CD4-positive, alpha-beta T cell treated with Interleukin-15 for 1 hour (primary cell): ENCODE data around the gene YPEL5.
"Not testable (repeated sequence)": the region's sequence is repeated elsewhere in the genome, so short reads cannot be mapped to it uniquely, and the experiment has no call there.

Source experiments
- DNase-seq: peaks from one replicate; pipeline ENCODE4 v3.0.0-alpha.2; 2020

The YPEL5 gene

DNA sequence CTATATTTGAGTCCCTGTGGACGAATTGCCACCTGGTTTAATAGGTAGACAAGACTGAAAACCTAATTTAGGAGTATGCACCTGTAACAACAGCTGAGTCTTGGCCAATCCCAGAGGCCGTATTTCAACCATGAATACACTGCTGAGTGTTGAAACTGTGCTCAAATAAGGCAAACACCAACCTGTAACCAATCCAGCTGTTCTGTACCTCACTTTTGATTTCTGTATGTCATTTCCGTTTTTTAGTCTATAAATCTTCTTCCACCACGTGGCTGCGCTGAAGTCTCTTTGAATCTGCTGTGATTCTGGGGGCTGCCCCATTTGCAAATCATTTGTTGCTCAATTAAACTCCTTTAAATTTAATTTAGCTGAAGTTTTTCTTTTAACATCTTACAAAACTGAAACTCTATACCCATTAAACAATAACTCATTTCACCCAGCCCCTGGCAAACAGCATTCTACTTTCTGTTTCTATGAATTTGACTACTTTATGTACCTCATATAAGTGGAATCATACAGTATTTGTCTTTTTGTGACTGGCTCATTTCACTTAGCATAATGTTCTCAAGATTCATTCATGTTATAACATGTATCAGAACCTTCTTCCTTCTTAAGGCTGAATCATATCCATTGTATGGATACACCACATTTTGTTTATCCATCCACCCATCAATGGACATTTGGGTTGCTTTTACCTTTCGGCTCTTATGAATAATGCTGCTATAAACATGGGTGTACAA is 7.5 kb upstream of the YPEL5 start:
- peak; percentile 59 for DNase-seq

- no peak for DNase-seq
These were observed 5.7 kb upstream of the YPEL5 start for GRCh38 chr2:30141136-30141535.

DNA sequence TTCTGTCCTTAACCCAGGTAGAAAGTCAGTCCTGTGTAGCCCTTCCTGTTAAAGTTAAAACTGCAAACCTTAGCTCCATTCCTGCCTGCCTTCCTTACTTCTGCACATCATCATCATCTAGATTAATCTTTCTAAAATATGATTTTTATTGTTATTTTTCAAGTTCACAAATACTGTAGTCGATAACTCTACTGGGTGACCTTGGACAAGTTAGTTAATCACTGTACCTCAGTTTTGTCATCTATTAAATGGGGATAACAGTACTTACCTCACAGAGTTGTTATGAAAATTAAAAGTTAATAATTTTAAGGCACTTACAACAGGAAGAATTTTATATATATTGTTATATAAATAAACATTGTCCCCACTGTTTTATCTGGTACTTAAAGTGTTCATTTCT is 2.5 kb upstream of the YPEL5 start:
- no peak for DNase-seq

DNA sequence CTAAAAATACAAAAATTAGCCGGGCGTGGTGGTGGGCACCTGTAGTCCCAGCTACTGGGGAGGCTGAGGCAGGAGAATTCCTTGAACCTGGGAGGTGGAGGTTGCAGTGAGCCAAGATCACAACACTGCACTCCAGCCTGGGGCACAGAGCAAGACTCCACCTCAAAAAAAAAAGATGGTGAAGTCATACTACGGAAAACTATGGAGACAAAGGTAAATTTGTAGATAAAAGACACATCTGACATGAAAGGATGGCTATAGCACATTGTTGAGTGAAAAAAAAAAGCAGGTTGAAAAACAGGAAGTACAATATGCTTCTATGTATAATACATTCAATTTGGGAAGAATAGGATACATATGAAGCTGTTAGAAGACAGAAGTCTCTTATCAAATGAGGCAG is 1.9 kb upstream of the YPEL5 start:
- not testable (repeated sequence) for DNase-seq

DNA sequence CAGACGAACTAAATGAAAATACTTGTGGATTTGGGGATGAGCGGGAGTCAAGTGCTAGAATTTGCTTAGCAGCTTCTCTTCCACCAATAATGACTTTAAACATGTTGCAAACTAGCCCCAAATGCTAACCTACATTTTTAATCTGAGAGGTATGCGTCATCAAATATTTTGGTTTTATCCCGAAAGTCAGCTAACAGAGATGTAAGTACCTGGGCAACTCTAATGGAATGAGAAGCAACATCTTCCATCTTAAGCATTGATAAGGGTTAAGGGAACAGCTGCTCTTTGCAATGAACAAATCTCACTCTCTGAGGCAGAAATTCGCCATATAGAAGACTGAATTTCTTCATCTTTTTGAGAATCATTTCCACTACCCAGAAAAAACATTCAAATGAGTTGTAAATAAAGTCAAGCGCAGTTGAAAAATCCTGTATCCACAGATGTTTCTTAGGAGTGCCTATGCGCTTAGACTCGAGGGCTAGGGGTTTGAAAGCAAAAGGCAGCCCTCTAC is 926 bp upstream of the YPEL5 start:
- no peak for DNase-seq

GRCh38 chr2:30147196-30147714 is 448 bp downstream of the YPEL5 start:
- no peak for DNase-seq

DNA sequence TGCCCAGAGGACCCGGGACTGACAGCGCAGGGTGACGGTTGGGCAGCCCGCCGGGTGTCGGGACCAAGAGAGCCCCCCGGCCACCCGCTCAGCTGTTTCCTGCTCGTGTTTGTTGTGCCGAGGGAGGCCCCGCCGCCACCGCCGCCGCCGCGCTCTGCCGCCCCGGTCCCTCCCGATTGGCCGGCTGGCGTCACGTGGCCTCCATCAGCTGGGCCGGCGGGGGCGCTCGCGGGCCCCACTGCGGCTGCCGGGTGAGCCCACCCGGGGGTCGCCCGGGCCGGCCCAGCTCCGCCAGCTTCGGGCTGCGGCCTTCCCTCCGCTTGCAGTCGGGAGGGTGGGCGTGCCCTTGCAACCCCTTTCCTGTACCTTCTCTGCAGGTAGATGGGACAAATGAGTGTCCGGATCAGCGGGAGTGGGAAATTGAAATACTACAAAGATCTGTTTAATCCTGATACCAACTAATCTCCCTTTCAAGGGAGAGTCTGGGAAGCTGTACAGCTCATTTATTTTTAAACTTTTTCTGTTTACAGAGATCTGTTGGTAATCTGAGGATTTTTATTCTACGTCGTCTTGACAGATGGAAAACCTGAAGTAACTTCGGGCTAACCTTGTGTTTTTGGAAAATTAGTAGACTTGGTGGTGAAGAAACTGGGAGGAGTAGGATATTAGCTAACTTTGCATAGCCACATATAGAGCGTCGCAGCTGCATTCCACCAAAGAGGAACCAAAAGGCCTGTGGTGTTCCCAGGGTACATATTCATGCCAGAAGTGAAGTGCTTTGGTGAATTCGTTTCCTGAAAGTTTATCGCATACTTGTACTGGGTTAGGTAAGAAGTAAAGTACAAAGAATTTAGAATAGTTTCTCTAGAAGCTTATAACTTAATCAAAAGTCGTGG is 1.2 kb downstream of the YPEL5 start:
- peak; percentile 85 for DNase-seq

GRCh38 chr2:30148850-30149249 is 2.0 kb downstream of the YPEL5 start:
- DNase-seq, result no peak

- no peak for DNase-seq
These were observed 2.7 kb downstream of the YPEL5 start for GRCh38 chr2:30149513-30149912.

DNA sequence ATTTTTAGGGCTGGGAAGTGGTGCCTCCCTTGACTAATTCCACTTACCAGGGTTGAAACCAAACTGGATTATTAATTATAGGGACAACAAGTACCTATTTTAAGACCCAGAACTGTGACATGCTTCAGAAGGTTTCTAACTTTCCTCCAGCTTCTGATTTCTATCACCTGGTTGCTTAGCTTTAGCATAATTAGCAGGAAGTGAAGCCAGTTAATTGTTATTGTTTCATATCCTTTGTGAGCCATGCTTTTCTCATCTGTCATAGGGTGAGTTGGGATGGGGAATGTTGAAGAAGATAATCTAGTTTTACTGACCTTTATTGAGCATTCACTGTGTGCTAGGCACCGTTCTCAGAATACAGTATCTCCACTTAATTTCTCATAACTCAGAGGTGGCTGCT is 3.2 kb downstream of the YPEL5 start:
- no peak for DNase-seq

DNA sequence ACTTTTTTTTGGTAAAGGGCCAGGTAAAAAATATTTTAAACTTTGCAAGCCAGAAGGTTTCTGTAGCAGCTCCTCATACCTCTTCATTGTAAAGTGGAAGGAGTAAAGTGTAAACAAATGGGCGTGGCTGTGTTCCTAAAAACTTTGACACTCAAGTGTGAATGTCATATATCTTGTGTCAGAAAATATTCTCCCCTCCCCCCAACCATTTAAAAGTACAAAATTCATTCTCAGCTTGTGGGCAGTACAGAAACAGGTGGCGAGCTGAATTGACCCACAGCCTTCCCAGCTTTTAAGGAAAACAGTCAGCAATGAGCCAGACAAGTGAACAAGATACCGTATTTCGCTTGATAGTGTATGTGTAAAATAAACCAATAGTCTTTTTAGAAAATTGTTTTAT is 4.0 kb downstream of the YPEL5 start:
- no peak for DNase-seq

DNA sequence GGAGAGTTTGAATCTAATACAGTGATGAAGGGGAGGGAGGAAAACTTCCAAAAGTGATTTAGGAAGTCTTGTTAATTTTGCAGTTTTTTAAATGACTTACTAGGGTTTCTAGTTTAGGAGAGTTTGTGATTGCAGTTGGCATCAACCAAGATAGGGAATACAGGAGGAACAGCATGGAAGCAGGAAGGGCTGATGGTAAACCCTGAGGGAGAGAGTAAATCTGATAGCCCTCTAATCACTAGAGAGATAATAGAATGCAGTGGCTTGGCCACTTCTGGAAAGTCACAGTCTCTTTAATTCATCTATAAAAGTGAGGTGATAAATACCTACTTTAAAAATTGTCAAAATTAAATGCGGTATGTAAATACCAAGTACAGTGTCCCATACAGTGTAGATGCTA is 5.6 kb downstream of the YPEL5 start:
- no peak for DNase-seq

GRCh38 chr2:30155202-30155601 is 8.4 kb downstream of the YPEL5 start:
- no peak for DNase-seq

- DNase-seq, result no peak
These were observed 9.3 kb downstream of the YPEL5 start for GRCh38 chr2:30155889-30156658.

DNA sequence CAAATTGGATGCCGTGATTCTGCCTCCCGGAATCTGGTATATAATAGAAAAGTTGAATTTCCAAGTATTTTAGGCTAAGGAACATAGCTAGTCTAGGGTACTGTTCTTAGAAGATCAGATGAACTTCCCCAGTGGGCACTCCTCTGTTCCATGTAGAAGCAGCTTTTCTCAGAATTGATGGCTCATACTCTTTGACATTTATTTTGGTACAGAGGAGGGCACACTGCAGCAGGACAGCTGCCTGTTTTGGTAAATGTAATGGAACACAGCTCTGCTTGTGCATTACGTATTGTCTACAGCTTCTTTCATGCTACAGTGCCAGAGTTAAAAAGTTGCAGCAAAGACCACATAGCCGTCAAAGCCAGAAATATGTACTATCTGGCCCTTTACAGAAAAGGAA is 10.8 kb downstream of the YPEL5 start:
- DNase-seq, result no peak

GRCh38 chr2:30159766-30160165 is 13.0 kb downstream of the YPEL5 start:
- DNase-seq, result no peak

DNA sequence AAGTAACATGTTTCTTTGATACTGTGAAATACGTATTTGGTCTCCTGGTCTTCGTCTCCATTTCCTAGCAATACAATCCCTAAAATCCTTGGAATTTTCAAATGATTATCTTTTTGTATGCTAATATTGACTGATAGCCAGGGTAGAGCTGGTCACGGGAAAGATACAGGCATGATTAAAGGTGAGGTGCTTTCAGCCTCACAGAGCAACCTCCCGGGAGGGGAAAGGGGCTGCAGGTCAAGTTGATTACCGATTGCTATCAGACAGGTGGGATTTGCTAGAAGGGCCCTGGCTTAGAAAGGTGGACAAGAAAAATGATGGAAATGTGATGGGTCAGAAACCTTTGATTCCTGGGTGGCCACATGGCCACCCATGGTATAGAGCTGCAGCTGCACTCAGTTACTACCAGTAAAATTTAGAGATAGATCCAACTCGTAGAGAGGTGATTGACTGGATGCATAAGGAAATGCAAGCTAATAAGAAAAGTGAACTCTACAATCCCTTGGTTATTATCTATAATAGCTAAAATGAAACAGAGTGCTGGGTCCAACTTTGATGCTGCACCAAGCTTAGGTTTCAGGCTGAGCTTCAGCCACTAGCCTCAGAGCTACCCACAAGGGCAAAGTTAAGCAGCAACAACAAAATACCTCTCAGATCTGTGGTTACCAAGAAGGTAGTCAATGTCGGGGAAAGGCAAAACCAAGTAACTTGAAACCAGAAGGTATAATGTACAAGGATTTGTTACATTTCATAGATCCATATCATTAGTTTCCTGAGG is 15.3 kb downstream of the YPEL5 start:
- DNase-seq, result no peak

- DNase-seq, result peak; percentile 27
These were observed 16.0 kb downstream of the YPEL5 start for GRCh38 chr2:30162806-30163205.

GRCh38 chr2:30164131-30164925 is 17.5 kb downstream of the YPEL5 start:
- DNase-seq, result no peak

GRCh38 chr2:30165050-30165520 is 18.3 kb downstream of the YPEL5 start:
- DNase-seq, result peak; percentile 82

GRCh38 chr2:30165617-30166016 is 18.8 kb downstream of the YPEL5 start:
- DNase-seq, result no peak
